Measurements from ENCODE around the gene TAF10. TPM values are rescaled to one million over a fixed set of nuclear protein-coding genes. Genes with fewer than 3 reads are reported as not detected.

Gene TAF10
- total and polyA plus RNA-seq, 2 of the 13 experiments (the other 11 are each of a cell fraction or from before 2014, with no cell fraction given): 71.3 to 134 TPM

DNA sequence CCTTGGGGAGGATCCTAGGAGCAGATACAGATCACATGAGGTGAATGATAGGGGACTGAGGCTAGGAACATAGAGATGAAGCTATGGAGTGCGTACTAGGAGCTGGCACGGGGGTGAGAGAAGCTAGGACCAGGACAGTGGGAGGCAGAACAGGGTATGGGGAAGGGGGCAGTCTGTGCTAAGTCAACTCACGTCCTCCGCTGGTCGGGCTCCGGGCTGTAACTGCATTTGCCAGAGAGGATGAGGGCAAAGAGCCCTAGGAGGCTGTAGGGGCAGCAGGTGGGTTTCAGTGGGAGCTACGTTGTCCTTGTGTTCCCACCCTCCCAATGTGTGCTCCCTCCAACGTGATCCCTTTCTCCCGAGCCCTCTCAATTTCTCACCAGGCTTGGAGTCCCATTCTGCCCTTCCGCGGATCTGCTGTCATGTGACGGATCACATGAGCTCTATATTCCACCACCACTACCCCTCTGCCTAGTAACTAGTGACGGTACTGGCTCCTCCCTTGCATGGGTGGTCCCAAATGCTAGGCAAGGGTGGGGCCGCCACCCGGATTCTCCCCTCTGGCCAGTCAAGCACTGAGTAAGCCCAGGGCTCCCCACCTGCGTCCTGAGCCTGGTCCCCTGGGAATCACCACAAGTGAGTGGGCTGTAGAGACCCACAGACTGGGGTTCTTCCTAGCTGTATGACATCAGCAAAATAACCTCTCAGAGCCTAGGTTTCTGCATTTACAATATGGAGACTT is 7.2 kb upstream of the TAF10 start, which contains the start of gene TPP1 (continued):
- TF ChIP-seq, protein P1, sequence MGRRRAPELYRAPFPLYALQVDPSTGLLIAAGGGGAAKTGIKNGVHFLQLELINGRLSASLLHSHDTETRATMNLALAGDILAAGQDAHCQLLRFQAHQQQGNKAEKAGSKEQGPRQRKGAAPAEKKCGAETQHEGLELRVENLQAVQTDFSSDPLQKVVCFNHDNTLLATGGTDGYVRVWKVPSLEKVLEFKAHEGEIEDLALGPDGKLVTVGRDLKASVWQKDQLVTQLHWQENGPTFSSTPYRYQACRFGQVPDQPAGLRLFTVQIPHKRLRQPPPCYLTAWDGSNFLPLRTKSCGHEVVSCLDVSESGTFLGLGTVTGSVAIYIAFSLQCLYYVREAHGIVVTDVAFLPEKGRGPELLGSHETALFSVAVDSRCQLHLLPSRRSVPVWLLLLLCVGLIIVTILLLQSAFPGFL (CRISPR knock-in tag; IDR thresholded peaks at IDR 0.05): no peak
- TF ChIP-seq ZFP62 (CRISPR knock-in tag; IDR thresholded peaks at IDR 0.05) (no peak), EHMT2 (IDR thresholded peaks at IDR 0.05; ENCODE audit: borderline replicate concordance, low read depth, low read length) (no peak), CBX1 (IDR thresholded peaks at IDR 0.05; ENCODE audit: low read depth) (no peak), ZFP36L2 (CRISPR knock-in tag; IDR thresholded peaks at IDR 0.05) (no peak), ZMAT3 (CRISPR knock-in tag; conservative IDR thresholded peaks at IDR 0.05) (no peak; the same call in 1 of the 2 replicates), HMG20B (CRISPR knock-in tag; conservative IDR thresholded peaks at IDR 0.05) (0 out of 2 replicates have a peak, but pooled peaks have one; percentile 33), ZNF777 (CRISPR knock-in tag; IDR thresholded peaks at IDR 0.05) (peak; percentile 30; the same call in 1 of the 2 replicates), ZSCAN21 (CRISPR knock-in tag; IDR thresholded peaks at IDR 0.05; ENCODE audit: borderline replicate concordance) (no peak), ARNT2 (CRISPR knock-in tag; IDR thresholded peaks at IDR 0.05; ENCODE audit: low read depth) (0 out of 2 replicates have a peak, but pooled peaks have one; percentile 35), ZNF333 (CRISPR knock-in tag; IDR thresholded peaks at IDR 0.05; ENCODE audit: borderline replicate concordance) (no peak), SMARCE1 (IDR thresholded peaks at IDR 0.05; ENCODE audit: borderline replicate concordance) (no peak), ZFAT (CRISPR knock-in tag; conservative IDR thresholded peaks at IDR 0.05) (no peak), ASH2L (IDR thresholded peaks at IDR 0.05; ENCODE audit: insufficient read length, low read depth, low read length) (no peak)
- TF ChIP-seq, protein P2, sequence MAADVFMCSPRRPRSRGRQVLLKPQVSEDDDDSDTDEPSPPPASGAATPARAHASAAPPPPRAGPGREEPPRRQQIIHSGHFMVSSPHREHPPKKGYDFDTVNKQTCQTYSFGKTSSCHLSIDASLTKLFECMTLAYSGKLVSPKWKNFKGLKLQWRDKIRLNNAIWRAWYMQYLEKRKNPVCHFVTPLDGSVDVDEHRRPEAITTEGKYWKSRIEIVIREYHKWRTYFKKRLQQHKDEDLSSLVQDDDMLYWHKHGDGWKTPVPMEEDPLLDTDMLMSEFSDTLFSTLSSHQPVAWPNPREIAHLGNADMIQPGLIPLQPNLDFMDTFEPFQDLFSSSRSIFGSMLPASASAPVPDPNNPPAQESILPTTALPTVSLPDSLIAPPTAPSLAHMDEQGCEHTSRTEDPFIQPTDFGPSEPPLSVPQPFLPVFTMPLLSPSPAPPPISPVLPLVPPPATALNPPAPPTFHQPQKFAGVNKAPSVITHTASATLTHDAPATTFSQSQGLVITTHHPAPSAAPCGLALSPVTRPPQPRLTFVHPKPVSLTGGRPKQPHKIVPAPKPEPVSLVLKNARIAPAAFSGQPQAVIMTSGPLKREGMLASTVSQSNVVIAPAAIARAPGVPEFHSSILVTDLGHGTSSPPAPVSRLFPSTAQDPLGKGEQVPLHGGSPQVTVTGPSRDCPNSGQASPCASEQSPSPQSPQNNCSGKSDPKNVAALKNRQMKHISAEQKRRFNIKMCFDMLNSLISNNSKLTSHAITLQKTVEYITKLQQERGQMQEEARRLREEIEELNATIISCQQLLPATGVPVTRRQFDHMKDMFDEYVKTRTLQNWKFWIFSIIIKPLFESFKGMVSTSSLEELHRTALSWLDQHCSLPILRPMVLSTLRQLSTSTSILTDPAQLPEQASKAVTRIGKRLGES (CRISPR knock-in tag; IDR thresholded peaks at IDR 0.05; ENCODE audit: borderline replicate concordance): no peak
- TF ChIP-seq, protein P3, sequence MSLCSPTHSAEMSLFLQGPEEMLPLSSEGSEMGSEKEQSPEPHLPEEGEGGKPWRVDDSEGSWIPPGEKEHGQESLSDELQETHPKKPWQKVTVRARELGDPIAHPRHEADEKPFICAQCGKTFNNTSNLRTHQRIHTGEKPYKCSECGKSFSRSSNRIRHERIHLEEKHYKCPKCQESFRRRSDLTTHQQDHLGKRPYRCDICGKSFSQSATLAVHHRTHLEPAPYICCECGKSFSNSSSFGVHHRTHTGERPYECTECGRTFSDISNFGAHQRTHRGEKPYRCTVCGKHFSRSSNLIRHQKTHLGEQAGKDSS (CRISPR knock-in tag; IDR thresholded peaks at IDR 0.05; ENCODE audit: borderline replicate concordance, low read depth): no peak; the same call in 1 of the 2 replicates
- TF ChIP-seq, protein P4, sequence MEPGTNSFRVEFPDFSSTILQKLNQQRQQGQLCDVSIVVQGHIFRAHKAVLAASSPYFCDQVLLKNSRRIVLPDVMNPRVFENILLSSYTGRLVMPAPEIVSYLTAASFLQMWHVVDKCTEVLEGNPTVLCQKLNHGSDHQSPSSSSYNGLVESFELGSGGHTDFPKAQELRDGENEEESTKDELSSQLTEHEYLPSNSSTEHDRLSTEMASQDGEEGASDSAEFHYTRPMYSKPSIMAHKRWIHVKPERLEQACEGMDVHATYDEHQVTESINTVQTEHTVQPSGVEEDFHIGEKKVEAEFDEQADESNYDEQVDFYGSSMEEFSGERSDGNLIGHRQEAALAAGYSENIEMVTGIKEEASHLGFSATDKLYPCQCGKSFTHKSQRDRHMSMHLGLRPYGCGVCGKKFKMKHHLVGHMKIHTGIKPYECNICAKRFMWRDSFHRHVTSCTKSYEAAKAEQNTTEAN (CRISPR knock-in tag; conservative IDR thresholded peaks at IDR 0.05): 0 out of 2 replicates have a peak, but pooled peaks have one; percentile 27
- TF ChIP-seq, protein P5, sequence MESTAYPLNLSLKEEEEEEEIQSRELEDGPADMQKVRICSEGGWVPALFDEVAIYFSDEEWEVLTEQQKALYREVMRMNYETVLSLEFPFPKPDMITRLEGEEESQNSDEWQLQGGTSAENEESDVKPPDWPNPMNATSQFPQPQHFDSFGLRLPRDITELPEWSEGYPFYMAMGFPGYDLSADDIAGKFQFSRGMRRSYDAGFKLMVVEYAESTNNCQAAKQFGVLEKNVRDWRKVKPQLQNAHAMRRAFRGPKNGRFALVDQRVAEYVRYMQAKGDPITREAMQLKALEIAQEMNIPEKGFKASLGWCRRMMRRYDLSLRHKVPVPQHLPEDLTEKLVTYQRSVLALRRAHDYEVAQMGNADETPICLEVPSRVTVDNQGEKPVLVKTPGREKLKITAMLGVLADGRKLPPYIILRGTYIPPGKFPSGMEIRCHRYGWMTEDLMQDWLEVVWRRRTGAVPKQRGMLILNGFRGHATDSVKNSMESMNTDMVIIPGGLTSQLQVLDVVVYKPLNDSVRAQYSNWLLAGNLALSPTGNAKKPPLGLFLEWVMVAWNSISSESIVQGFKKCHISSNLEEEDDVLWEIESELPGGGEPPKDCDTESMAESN (CRISPR knock-in tag; conservative IDR thresholded peaks at IDR 0.05): 0 out of 2 replicates have a peak, but pooled peaks have one; percentile 39
- TF ChIP-seq, protein P6, sequence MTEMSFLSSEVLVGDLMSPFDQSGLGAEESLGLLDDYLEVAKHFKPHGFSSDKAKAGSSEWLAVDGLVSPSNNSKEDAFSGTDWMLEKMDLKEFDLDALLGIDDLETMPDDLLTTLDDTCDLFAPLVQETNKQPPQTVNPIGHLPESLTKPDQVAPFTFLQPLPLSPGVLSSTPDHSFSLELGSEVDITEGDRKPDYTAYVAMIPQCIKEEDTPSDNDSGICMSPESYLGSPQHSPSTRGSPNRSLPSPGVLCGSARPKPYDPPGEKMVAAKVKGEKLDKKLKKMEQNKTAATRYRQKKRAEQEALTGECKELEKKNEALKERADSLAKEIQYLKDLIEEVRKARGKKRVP (CRISPR knock-in tag; IDR thresholded peaks at IDR 0.05): no peak

Data from HepG2 (cell line).